ENCODE data around the gene IP6K2. TPM values are rescaled to one million over a fixed set of nuclear protein-coding genes. Genes with fewer than 3 reads are reported as not detected.

The IP6K2 gene
- total RNA-seq, 1 donor from 2014 or later: 96.5 TPM

- no peak for DNase-seq (ENCODE audit: low read depth)
These were observed 27.6 kb downstream of the IP6K2 start for GRCh38 chr3:48689384-48689783.

- DNase-seq (ENCODE audit: low read depth): no peak
These were observed 28.3 kb downstream of the IP6K2 start for GRCh38 chr3:48688737-48689075.

- DNase-seq (ENCODE audit: low read depth): no peak
These were observed 28.8 kb downstream of the IP6K2 start for GRCh38 chr3:48688032-48688736.

- DNase-seq (ENCODE audit: low read depth): no peak
These were observed 29.8 kb downstream of the IP6K2 start for GRCh38 chr3:48687220-48687678.

GRCh38 chr3:48686538-48687219, 30.3 kb downstream of the IP6K2 start:
- no peak for DNase-seq (ENCODE audit: low read depth)

GRCh38 chr3:48685603-48686511, 31.2 kb downstream of the IP6K2 start, which contains the start of gene NCKIPSD:
NCKIPSD (minus strand) TSS chr3:48685915; CDS start chr3:48685807, 108 bp downstream.
- no peak for DNase-seq (ENCODE audit: low read depth)

GRCh38 chr3:48685293-48685602, 31.8 kb downstream of the IP6K2 start:
- DNase-seq (ENCODE audit: low read depth): no peak

- no peak for DNase-seq (ENCODE audit: low read depth)
These were observed 32.4 kb downstream of the IP6K2 start for GRCh38 chr3:48684480-48685143.

- no peak for DNase-seq (ENCODE audit: low read depth)
These were observed 33.0 kb downstream of the IP6K2 start for GRCh38 chr3:48684054-48684349.

- DNase-seq (ENCODE audit: low read depth): no peak
These were observed 34.2 kb downstream of the IP6K2 start for GRCh38 chr3:48682786-48683185.

- no peak for DNase-seq (ENCODE audit: low read depth)
These were observed 34.9 kb downstream of the IP6K2 start for GRCh38 chr3:48681974-48682610.

- no peak for DNase-seq (ENCODE audit: low read depth)
These were observed 35.5 kb downstream of the IP6K2 start for GRCh38 chr3:48681541-48681880.

- DNase-seq (ENCODE audit: low read depth): no peak
These were observed 36.0 kb downstream of the IP6K2 start for GRCh38 chr3:48680811-48681540.

GRCh38 chr3:48679411-48680391, 37.3 kb downstream of the IP6K2 start:
- DNase-seq (ENCODE audit: low read depth): no peak

GRCh38 chr3:48678566-48679380, 38.2 kb downstream of the IP6K2 start:
- no peak for DNase-seq (ENCODE audit: low read depth)

- no peak for DNase-seq (ENCODE audit: low read depth)
These were observed 39.0 kb downstream of the IP6K2 start for GRCh38 chr3:48678056-48678455.

- no peak for DNase-seq (ENCODE audit: low read depth)
These were observed 42.5 kb downstream of the IP6K2 start for GRCh38 chr3:48674505-48674904.

GRCh38 chr3:48672522-48672921, 44.5 kb downstream of the IP6K2 start:
- DNase-seq (ENCODE audit: low read depth): no peak

GRCh38 chr3:48664929-48665328, 52.1 kb downstream of the IP6K2 start:
- DNase-seq (ENCODE audit: low read depth): no peak

Measured in renal cortical epithelial cell (primary cell).